Measurements from ENCODE around the gene SLC27A5. TPM values are rescaled to one million over a fixed set of nuclear protein-coding genes. Genes with fewer than 3 reads are reported as not detected.
A peak's percentile ranks its signal among the peaks of the same experiment; 100 is the strongest.

Gene SLC27A5
- total and polyA plus RNA-seq, 2 experiments from 2014 or later = 9.0 to 19.1 TPM

- Histone ChIP-seq H3K4me1 (ENCODE audit: insufficient read depth) (peaks cover 5% of the 10 kb centered on the region), H3K4me3 (no peak overlapping the region), H3K4me2 (peak overlapping the region; percentile 76), H3K9me2 (replicated peaks; ENCODE audit: insufficient read depth) (no peaks in the 10 kb centered on the region), H3K27ac (no peak overlapping the region), H4K20me1 (ENCODE audit: insufficient read depth, poor library complexity, severe bottlenecking) (no peaks in the 10 kb centered on the region), H3K79me2 (no peaks in the 10 kb centered on the region), H3K36me3 (replicated peaks; ENCODE audit: insufficient read depth, low read depth) (no peaks in the 10 kb centered on the region), H2AFZ (peak overlapping the region; percentile 68), H3K9me3 (ENCODE audit: low read depth) (no peaks in the 10 kb centered on the region), H3K27me3 (no peaks in the 10 kb centered on the region)
- TF ChIP-seq EZH2 (IDR thresholded peaks at IDR 0.05; ENCODE audit: borderline replicate concordance) (no peak), EZH2phosphoT487 (IDR thresholded peaks at IDR 0.05; ENCODE audit: low read depth, severe bottlenecking, unreplicated experiment) (no peak), CTCF (IDR thresholded peaks at IDR 0.05; ENCODE audit: poor library complexity) (no peak)
- DNase-seq (ENCODE audit: low spot score) = peak; percentile 5
- 64% methylated on average over 21 of the region's 22 CpGs for WGBS (ENCODE audit: low lambda C conversion rate, missing lambda C conversion rate)
Measured at GRCh38 chr19:58498316-58499020, 13.3 kb downstream of the SLC27A5 start.

- no peaks in the 10 kb centered on the region for H3K79me2 ChIP-seq
- H3K4me2 ChIP-seq = no peak overlapping the region
- H3K27ac ChIP-seq = no peak overlapping the region
- no peak for TF ChIP-seq EZH2phosphoT487 (IDR thresholded peaks at IDR 0.05; ENCODE audit: low read depth, severe bottlenecking, unreplicated experiment)
- TF ChIP-seq CTCF (IDR thresholded peaks at IDR 0.05; ENCODE audit: poor library complexity) = no peak
- no peak for TF ChIP-seq EZH2 (IDR thresholded peaks at IDR 0.05; ENCODE audit: borderline replicate concordance)
- H3K9me2 ChIP-seq (replicated peaks; ENCODE audit: insufficient read depth) = no peaks in the 10 kb centered on the region
- no peaks in the 10 kb centered on the region for H3K36me3 ChIP-seq (replicated peaks; ENCODE audit: insufficient read depth, low read depth)
- H3K4me3 ChIP-seq = no peak overlapping the region
- H2AFZ ChIP-seq = no peak overlapping the region
- H4K20me1 ChIP-seq (ENCODE audit: insufficient read depth, poor library complexity, severe bottlenecking) = no peaks in the 10 kb centered on the region
- no peak for DNase-seq (ENCODE audit: low spot score)
- 87% methylated on average over 8 of the region's 8 CpGs for WGBS (ENCODE audit: low lambda C conversion rate, missing lambda C conversion rate)
- H3K9me3 ChIP-seq (ENCODE audit: low read depth) = no peaks in the 10 kb centered on the region
- peaks cover 5% of the 10 kb centered on the region for H3K4me1 ChIP-seq (ENCODE audit: insufficient read depth)
- no peaks in the 10 kb centered on the region for H3K27me3 ChIP-seq
Measured at GRCh38 chr19:58497634-58498170, 14.1 kb downstream of the SLC27A5 start.

GRCh38 chr19:58492265-58492664 is 19.5 kb downstream of the SLC27A5 start:
- H3K27ac ChIP-seq = no peak overlapping the region
- WGBS (ENCODE audit: low lambda C conversion rate, missing lambda C conversion rate) = 96% methylated on average over 14 of the region's 14 CpGs
- TF ChIP-seq EZH2 (IDR thresholded peaks at IDR 0.05; ENCODE audit: borderline replicate concordance) (no peak), EZH2phosphoT487 (IDR thresholded peaks at IDR 0.05; ENCODE audit: low read depth, severe bottlenecking, unreplicated experiment) (no peak), CTCF (IDR thresholded peaks at IDR 0.05; ENCODE audit: poor library complexity) (no peak)
- no peaks in the 10 kb centered on the region for H3K27me3 ChIP-seq
- H3K9me3 ChIP-seq (ENCODE audit: low read depth) = no peaks in the 10 kb centered on the region
- H3K4me2 ChIP-seq = no peak overlapping the region
- DNase-seq (ENCODE audit: low spot score) = no peak
- H3K36me3 ChIP-seq (replicated peaks; ENCODE audit: insufficient read depth, low read depth) = no peaks in the 10 kb centered on the region
- no peaks in the 10 kb centered on the region for H3K4me1 ChIP-seq (ENCODE audit: insufficient read depth)
- H4K20me1 ChIP-seq (ENCODE audit: insufficient read depth, poor library complexity, severe bottlenecking) = no peaks in the 10 kb centered on the region
- no peaks in the 10 kb centered on the region for H3K9me2 ChIP-seq (replicated peaks; ENCODE audit: insufficient read depth)
- H2AFZ ChIP-seq = no peak overlapping the region
- no peaks in the 10 kb centered on the region for H3K79me2 ChIP-seq
- H3K4me3 ChIP-seq = no peak overlapping the region

Data from hepatocyte (in vitro differentiated cells).